ENCODE results near the gene CPHXL. TPM values are rescaled to one million over a fixed set of nuclear protein-coding genes. Genes with fewer than 3 reads are reported as not detected.

The CPHXL gene
- polyA plus RNA-seq, 1 donor from 2014 or later = not detected

DNA sequence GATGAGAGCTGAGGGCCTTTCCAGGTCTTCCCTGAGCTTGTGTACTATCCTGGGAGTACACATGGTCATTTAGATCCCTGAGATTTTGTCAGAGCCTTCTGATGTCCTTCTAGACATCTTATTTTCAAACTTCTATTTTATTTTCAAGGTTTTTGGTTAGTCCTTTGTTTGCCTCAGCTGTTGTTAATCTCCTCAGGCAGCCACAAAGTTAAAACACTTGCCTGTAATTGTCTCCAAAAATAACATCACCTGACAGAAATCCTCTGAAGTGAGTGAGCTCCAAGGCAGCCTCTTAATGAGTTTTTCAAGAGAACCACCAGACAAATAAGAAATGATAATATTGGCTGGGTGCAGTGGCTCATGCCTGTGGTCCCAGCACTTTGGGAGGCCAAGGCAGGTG, 43.8 kb upstream of the CPHXL start:
- Histone ChIP-seq H3F3A (ENCODE audit: insufficient read depth, low read length, poor library complexity, severe bottlenecking) (no peaks in the 10 kb centered on the region), H3K4me3 (ENCODE audit: low read length) (no peak overlapping the region), H3K79me2 (replicated peaks; ENCODE audit: insufficient read depth, low read length) (no peaks in the 10 kb centered on the region), H3K9me3 (ENCODE audit: low read length) (no peaks in the 10 kb centered on the region), H3K27me3 (ENCODE audit: insufficient read depth, low read depth, low read length) (no peaks in the 10 kb centered on the region), H3K9ac (ENCODE audit: low read length) (no peak overlapping the region), H3K36me3 (ENCODE audit: insufficient read depth, low read length) (no peaks in the 10 kb centered on the region), H2AFZ (ENCODE audit: low read depth, low read length) (no peak overlapping the region), H3K9me2 (ENCODE audit: insufficient read depth, low read length) (no peaks in the 10 kb centered on the region), H4K20me1 (ENCODE audit: insufficient read depth) (no peaks in the 10 kb centered on the region), H3K27ac (ENCODE audit: low read length) (no peak overlapping the region), H3K4me2 (ENCODE audit: low read length) (no peak overlapping the region)
- TF ChIP-seq TAF1 (IDR thresholded peaks at IDR 0.05; ENCODE audit: low read depth) (no peak), EP300 (conservative IDR thresholded peaks at IDR 0.05; ENCODE audit: poor library complexity, severe bottlenecking) (no peak), POLR2AphosphoS5 (IDR thresholded peaks at IDR 0.05) (no peak), MXI1 (conservative IDR thresholded peaks at IDR 0.05; ENCODE audit: poor library complexity, severe bottlenecking) (no peak), CTCF (IDR thresholded peaks at IDR 0.05; ENCODE audit: poor library complexity, severe bottlenecking) (no peak), SMC3 (conservative IDR thresholded peaks at IDR 0.05; ENCODE audit: poor library complexity) (no peak), RAD21 (conservative IDR thresholded peaks at IDR 0.05) (no peak), EZH2 (IDR thresholded peaks at IDR 0.05; ENCODE audit: borderline replicate concordance, insufficient read depth, low read length, poor library complexity, severe bottlenecking) (no peak)
- TF ChIP-seq, protein P1, sequence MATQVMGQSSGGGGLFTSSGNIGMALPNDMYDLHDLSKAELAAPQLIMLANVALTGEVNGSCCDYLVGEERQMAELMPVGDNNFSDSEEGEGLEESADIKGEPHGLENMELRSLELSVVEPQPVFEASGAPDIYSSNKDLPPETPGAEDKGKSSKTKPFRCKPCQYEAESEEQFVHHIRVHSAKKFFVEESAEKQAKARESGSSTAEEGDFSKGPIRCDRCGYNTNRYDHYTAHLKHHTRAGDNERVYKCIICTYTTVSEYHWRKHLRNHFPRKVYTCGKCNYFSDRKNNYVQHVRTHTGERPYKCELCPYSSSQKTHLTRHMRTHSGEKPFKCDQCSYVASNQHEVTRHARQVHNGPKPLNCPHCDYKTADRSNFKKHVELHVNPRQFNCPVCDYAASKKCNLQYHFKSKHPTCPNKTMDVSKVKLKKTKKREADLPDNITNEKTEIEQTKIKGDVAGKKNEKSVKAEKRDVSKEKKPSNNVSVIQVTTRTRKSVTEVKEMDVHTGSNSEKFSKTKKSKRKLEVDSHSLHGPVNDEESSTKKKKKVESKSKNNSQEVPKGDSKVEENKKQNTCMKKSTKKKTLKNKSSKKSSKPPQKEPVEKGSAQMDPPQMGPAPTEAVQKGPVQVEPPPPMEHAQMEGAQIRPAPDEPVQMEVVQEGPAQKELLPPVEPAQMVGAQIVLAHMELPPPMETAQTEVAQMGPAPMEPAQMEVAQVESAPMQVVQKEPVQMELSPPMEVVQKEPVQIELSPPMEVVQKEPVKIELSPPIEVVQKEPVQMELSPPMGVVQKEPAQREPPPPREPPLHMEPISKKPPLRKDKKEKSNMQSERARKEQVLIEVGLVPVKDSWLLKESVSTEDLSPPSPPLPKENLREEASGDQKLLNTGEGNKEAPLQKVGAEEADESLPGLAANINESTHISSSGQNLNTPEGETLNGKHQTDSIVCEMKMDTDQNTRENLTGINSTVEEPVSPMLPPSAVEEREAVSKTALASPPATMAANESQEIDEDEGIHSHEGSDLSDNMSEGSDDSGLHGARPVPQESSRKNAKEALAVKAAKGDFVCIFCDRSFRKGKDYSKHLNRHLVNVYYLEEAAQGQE (IDR thresholded peaks at IDR 0.05; ENCODE audit: borderline replicate concordance) = no peak

- Histone ChIP-seq H3K9me3 (ENCODE audit: low read length) (no peaks in the 10 kb centered on the region), H2AFZ (ENCODE audit: low read depth, low read length) (no peak overlapping the region), H3K4me3 (ENCODE audit: low read length) (no peak overlapping the region), H3K27me3 (ENCODE audit: insufficient read depth, low read depth, low read length) (no peaks in the 10 kb centered on the region), H4K20me1 (ENCODE audit: insufficient read depth) (no peaks in the 10 kb centered on the region), H3K36me3 (ENCODE audit: insufficient read depth, low read length) (no peaks in the 10 kb centered on the region), H3K9ac (ENCODE audit: low read length) (peak overlapping the region; percentile 8), H3K9me2 (ENCODE audit: insufficient read depth, low read length) (no peaks in the 10 kb centered on the region), H3F3A (ENCODE audit: insufficient read depth, low read length, poor library complexity, severe bottlenecking) (no peaks in the 10 kb centered on the region), H3K79me2 (replicated peaks; ENCODE audit: insufficient read depth, low read length) (no peaks in the 10 kb centered on the region), H3K27ac (ENCODE audit: low read length) (no peak overlapping the region), H3K4me2 (ENCODE audit: low read length) (no peak overlapping the region)
- TF ChIP-seq RAD21 (conservative IDR thresholded peaks at IDR 0.05) (peak; percentile 88), MXI1 (conservative IDR thresholded peaks at IDR 0.05; ENCODE audit: poor library complexity, severe bottlenecking) (no peak), TAF1 (IDR thresholded peaks at IDR 0.05; ENCODE audit: low read depth) (no peak), EZH2 (IDR thresholded peaks at IDR 0.05; ENCODE audit: borderline replicate concordance, insufficient read depth, low read length, poor library complexity, severe bottlenecking) (no peak), EP300 (conservative IDR thresholded peaks at IDR 0.05; ENCODE audit: poor library complexity, severe bottlenecking) (no peak), POLR2AphosphoS5 (IDR thresholded peaks at IDR 0.05) (no peak), SMC3 (conservative IDR thresholded peaks at IDR 0.05; ENCODE audit: poor library complexity) (peak; percentile 83), CTCF (IDR thresholded peaks at IDR 0.05; ENCODE audit: poor library complexity, severe bottlenecking) (peak; percentile 82)
- TF ChIP-seq, protein P1 (IDR thresholded peaks at IDR 0.05; ENCODE audit: borderline replicate concordance) = no peak
Observed at GRCh38 chr16:75764154-75764768, 38.0 kb upstream of the CPHXL start.

All from neural cell (in vitro differentiated cells).